OCI-LY1 (cell line): ENCODE measurements around the gene UBE2G1.
"Not testable (repeated sequence)": the region's sequence is repeated elsewhere in the genome, so short reads cannot be mapped to it uniquely, and the experiment has no call there.

Source experiments
- H2AFZ ChIP-seq: fragments of 200-600 bp; sonication (generic), shearing (Covaris generic); 2 replicates; pipeline ENCODE4 v1.6.0; 2014; ENCODE audit warnings: antibody characterized with exemption, mild to moderate bottlenecking, low read length
- H3F3A ChIP-seq: fragments of 200-600 bp; sonication (generic), shearing (Covaris generic); 2 replicates; pipeline ENCODE4 v1.6.0; 2014; ENCODE audit warnings: mild to moderate bottlenecking, antibody characterized with exemption, low read length, moderate library complexity; ENCODE audit not compliant: insufficient read depth
- H3K27ac ChIP-seq: fragments of 200-600 bp; sonication (generic); 2 replicates; pipeline ENCODE4 v1.5.1; 2014; ENCODE audit warnings: low read length, mixed run types, mild to moderate bottlenecking, low read depth; ENCODE audit not compliant: poor library complexity, severe bottlenecking
- H3K27me3 ChIP-seq: fragments of 200-600 bp; sonication (generic); 2 replicates; pipeline ENCODE4 v1.6.0; 2014; ENCODE audit warnings: antibody characterized with exemption, mild to moderate bottlenecking, low read length, moderate library complexity; ENCODE audit not compliant: insufficient read depth
- H3K36me3 ChIP-seq: fragments of 200-600 bp; sonication (generic); 2 replicates; pipeline ENCODE4 v1.6.1; 2014; ENCODE audit warnings: mild to moderate bottlenecking, antibody characterized with exemption, low read length, moderate library complexity, mixed read lengths; ENCODE audit not compliant: insufficient read depth
- H3K4me1 ChIP-seq: fragments of 200-600 bp; sonication (generic); 2 replicates; pipeline ENCODE4 v1.5.1; 2014; ENCODE audit warnings: mild to moderate bottlenecking, low read length, moderate library complexity; ENCODE audit not compliant: insufficient read depth, severe bottlenecking
- H3K4me2 ChIP-seq: fragments of 200-600 bp; sonication (generic), shearing (Covaris generic); 2 replicates; pipeline ENCODE4 v1.6.1; 2014; ENCODE audit warnings: low read length
- H3K4me3 ChIP-seq: fragments of 200-600 bp; sonication (generic); 2 replicates; pipeline ENCODE4 v1.5.1; 2014; ENCODE audit warnings: low read length, low read depth, mild to moderate bottlenecking, mixed read lengths; ENCODE audit not compliant: poor library complexity, severe bottlenecking
- H3K79me2 ChIP-seq: fragments of 200-600 bp; shearing (Covaris generic); 2 replicates; pipeline ENCODE4 v1.6.1; 2016; ENCODE audit warnings: mixed run types, low read length, mixed read lengths; ENCODE audit not compliant: insufficient read depth
- H3K9ac ChIP-seq: fragments of 200-600 bp; sonication (generic), shearing (Covaris generic); 2 replicates; pipeline ENCODE4 v1.6.1; 2014; ENCODE audit warnings: mild to moderate bottlenecking, low read length, mixed read lengths
- H3K9me2 ChIP-seq: fragments of 200-600 bp; sonication (generic), shearing (Covaris generic); 2 replicates; pipeline ENCODE4 v1.6.1; 2014; ENCODE audit warnings: low read depth, mild to moderate bottlenecking, low read length, mixed read lengths
- H3K9me3 ChIP-seq: fragments of 200-600 bp; shearing (Covaris generic); 2 replicates; pipeline ENCODE4 v1.6.1; 2014; ENCODE audit warnings: low read length, mixed read lengths
- H4K20me1 ChIP-seq: fragments of 200-600 bp; sonication (generic), shearing (Covaris generic); 2 replicates; pipeline ENCODE4 v1.6.0; 2016; ENCODE audit warnings: mild to moderate bottlenecking, low read length; ENCODE audit not compliant: insufficient read depth
- CTCF ChIP-seq: fragments of 200-600 bp; sonication (generic), shearing (Covaris generic); IDR thresholded peaks from 2 replicates; pipeline ENCODE4 v1.5.1; 2017; ENCODE audit warnings: mild to moderate bottlenecking, antibody characterized with exemption, low read length, moderate library complexity, mixed read lengths
- EZH2 ChIP-seq: fragments of 200-600 bp; sonication (generic), shearing (Covaris generic); IDR thresholded peaks from 2 replicates; pipeline ENCODE4 v1.8.0; 2017; ENCODE audit warnings: borderline replicate concordance, mixed run types, mild to moderate bottlenecking, antibody characterized with exemption, low read length, moderate library complexity, mixed read lengths

Gene UBE2G1

DNA sequence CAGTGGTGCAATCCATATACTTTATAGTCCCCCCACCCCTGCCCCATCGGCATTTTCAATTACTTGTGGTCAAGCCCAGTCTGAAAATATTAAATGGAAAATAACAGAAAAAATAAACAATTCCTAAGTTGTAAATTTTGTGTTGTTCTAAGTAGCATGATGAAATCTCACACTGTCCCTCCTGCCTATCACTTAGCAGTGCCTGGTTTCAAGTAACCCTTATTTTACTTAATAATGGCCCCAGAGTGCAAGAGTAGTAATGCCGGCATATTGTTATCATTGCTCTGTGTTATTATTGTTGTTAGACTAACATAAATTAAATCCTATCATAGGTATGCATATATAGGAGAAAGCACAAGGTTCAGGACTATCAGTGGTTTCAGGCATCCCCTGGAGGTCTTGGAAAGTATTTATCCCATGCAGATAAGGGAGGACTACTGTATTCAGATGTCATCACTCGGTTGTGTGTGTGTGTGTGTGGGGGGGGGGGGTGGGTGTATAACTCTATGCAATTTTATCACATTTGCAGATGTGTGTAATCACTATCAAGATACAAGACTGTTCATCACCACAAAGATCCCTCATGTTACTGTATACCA, 9.3 kb downstream of the UBE2G1 start:
- H3K9me3 ChIP-seq, result no peaks in the 10 kb centered on the region
- no peaks in the 10 kb centered on the region for H3K27me3 ChIP-seq
- peaks cover 45% of the 10 kb centered on the region for H3K36me3 ChIP-seq
- no peak for TF ChIP-seq EZH2
- TF ChIP-seq CTCF, result no peak
- H3K4me1 ChIP-seq, result peaks cover 78% of the 10 kb centered on the region
- H3K79me2 ChIP-seq, result peaks cover 100% of the 10 kb centered on the region
- no peaks in the 10 kb centered on the region for H3K9me2 ChIP-seq
- H4K20me1 ChIP-seq, result 0 out of 2 replicates have a peak, but pooled peaks cover 3% of the 10 kb centered on the region
- H3K4me3 ChIP-seq, result no peak overlapping the region
- H3F3A ChIP-seq, result no peaks in the 10 kb centered on the region
- no peak overlapping the region for H2AFZ ChIP-seq
- no peak overlapping the region for H3K4me2 ChIP-seq
- peak overlapping the region; percentile 1 for H3K27ac ChIP-seq
- H3K9ac ChIP-seq, result no peak overlapping the region

GRCh38 chr17:4354862-4355514, 11.5 kb downstream of the UBE2G1 start:
- Histone ChIP-seq H3K79me2 (peaks cover 100% of the 10 kb centered on the region), H3K9me2 (no peaks in the 10 kb centered on the region), H3K4me2 (peak overlapping the region; percentile 17), H4K20me1 (0 out of 2 replicates have a peak, but pooled peaks cover 3% of the 10 kb centered on the region), H3K4me3 (no peak overlapping the region), H3F3A (no peaks in the 10 kb centered on the region), H3K27ac (peak overlapping the region; percentile 71), H3K27me3 (no peaks in the 10 kb centered on the region), H3K9me3 (no peaks in the 10 kb centered on the region), H2AFZ (no peak overlapping the region), H3K36me3 (peaks cover 41% of the 10 kb centered on the region), H3K9ac (no peak overlapping the region; the same call in 1 of the 2 replicates), H3K4me1 (peaks cover 84% of the 10 kb centered on the region)
- TF ChIP-seq EZH2, result no peak

GRCh38 chr17:4354206-4354605, 12.3 kb downstream of the UBE2G1 start:
- H3K9me2 ChIP-seq, result no peaks in the 10 kb centered on the region
- H3K9ac ChIP-seq, result no peak overlapping the region; the same call in 1 of the 2 replicates
- no peak for TF ChIP-seq EZH2
- TF ChIP-seq CTCF, result no peak
- no peaks in the 10 kb centered on the region for H3K9me3 ChIP-seq
- H3K4me1 ChIP-seq, result peaks cover 76% of the 10 kb centered on the region
- H3K36me3 ChIP-seq, result peaks cover 43% of the 10 kb centered on the region
- peaks cover 100% of the 10 kb centered on the region for H3K79me2 ChIP-seq
- H3K4me3 ChIP-seq, result no peak overlapping the region
- H3K27me3 ChIP-seq, result no peaks in the 10 kb centered on the region
- H4K20me1 ChIP-seq, result 0 out of 2 replicates have a peak, but pooled peaks cover 3% of the 10 kb centered on the region
- 0 out of 2 replicates have a peak overlapping the region, but pooled peaks have one; percentile 17 for H3K4me2 ChIP-seq
- no peaks in the 10 kb centered on the region for H3F3A ChIP-seq
- H2AFZ ChIP-seq, result no peak overlapping the region
- peak overlapping the region; percentile 71 for H3K27ac ChIP-seq

DNA sequence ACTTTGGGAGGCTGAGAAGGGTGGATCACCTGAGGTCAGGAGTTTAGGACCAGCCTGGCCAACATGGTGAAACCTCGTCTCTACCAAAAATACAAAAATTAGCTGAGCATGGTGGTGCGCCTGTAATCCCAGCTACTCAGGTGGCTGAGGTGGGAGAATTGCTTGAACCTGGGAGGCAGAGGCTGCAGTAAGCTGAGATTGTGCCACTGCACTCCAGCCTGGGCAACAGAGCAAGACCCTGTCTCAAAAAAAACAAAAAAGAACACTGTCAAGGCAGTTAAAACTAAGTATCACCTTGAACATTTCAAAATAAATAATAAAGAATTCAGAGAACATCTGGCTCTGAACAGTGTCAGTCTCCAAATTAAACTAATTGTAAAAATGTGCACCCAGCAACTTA, 16.3 kb downstream of the UBE2G1 start:
- Histone ChIP-seq H3K36me3 (peaks cover 53% of the 10 kb centered on the region), H3K79me2 (peaks cover 97% of the 10 kb centered on the region), H3K4me1 (peaks cover 60% of the 10 kb centered on the region)
- H3F3A ChIP-seq, H3K9ac ChIP-seq, H3K4me3 ChIP-seq, H3K27me3 ChIP-seq, H3K9me3 ChIP-seq, H3K4me2 ChIP-seq, H3K9me2 ChIP-seq, H3K27ac ChIP-seq, H2AFZ ChIP-seq, H4K20me1 ChIP-seq: not testable (repeated sequence)
